Peyer's patch (tissue), 4 donors: ENCODE results near the gene ERC2. TPM values are rescaled to one million over a fixed set of nuclear protein-coding genes. Genes with fewer than 3 reads are reported as not detected.

ENCODE experiments used
- DNase-seq, 3 donors: peaks; one replicate each; pipeline ENCODE4 v3.0.0-alpha.2; 2017 to 2019
- H3K27ac ChIP-seq, 4 donors: fragments of 200-600 bp; sonication (generic); one replicate each; pipeline ENCODE4 v1.5.1; 2016 to 2019
- H3K27me3 ChIP-seq, 2 donors: fragments of 200-600 bp; sonication (generic); one replicate each; pipeline ENCODE4 v1.5.1; 2019
- H3K36me3 ChIP-seq, 3 donors: fragments of 200-600 bp; sonication (generic); one replicate each; pipeline ENCODE4 v1.5.1; 2016 to 2019
- H3K4me1 ChIP-seq, 4 donors: fragments of 200-600 bp; sonication (generic); one replicate each; pipeline ENCODE4 v1.5.1; 2016 to 2019
- H3K4me3 ChIP-seq, 4 donors: fragments of 200-600 bp; sonication (generic); 1 replicate in 3 of 4; 2 replicates in 1 of 4; pipeline ENCODE4 v1.5.1; 2016 to 2019; ENCODE audit warnings: mild to moderate bottlenecking in 1 of 4
- H3K9me3 ChIP-seq, 4 donors: fragments of 200-600 bp; sonication (generic); one replicate each; pipeline ENCODE4 v1.5.1; 2016 to 2019; ENCODE audit warnings: mild to moderate bottlenecking in 1 of 4
- POLR2A ChIP-seq, 2 donors: fragments of 450-650 bp; IDR thresholded peaks; one replicate each; pipeline ENCODE4 v1.5.1; 2017; ENCODE audit warnings: antibody characterized with exemption in 2 of 2, mild to moderate bottlenecking in 2 of 2, moderate library complexity in 2 of 2
- total RNA-seq, 4 donors: library from RNA; depleted of rRNA; stranded (reverse); fragments of >200 nt; gene quantifications; one replicate each; pipeline ENCODE4 v1.1.0, GENCODE V29; 2016
- TF ChIP-seq, protein P1 (sequence below), 6 experiments: fragments of 450-650 bp in 4 of 6; fragments of 200-600 bp in 2 of 6; sonication (generic) in 1 of 6; IDR thresholded peaks; one replicate each; pipeline ENCODE4 v1.5.1; 2017 to 2019; ENCODE audit warnings: antibody characterized with exemption in 6 of 6, mild to moderate bottlenecking in 3 of 6, moderate library complexity in 1 of 6

Gene ERC2
- total RNA-seq, 4 donors from 2014 or later: 0.18 to 0.83 TPM; not detected in 2

DNA sequence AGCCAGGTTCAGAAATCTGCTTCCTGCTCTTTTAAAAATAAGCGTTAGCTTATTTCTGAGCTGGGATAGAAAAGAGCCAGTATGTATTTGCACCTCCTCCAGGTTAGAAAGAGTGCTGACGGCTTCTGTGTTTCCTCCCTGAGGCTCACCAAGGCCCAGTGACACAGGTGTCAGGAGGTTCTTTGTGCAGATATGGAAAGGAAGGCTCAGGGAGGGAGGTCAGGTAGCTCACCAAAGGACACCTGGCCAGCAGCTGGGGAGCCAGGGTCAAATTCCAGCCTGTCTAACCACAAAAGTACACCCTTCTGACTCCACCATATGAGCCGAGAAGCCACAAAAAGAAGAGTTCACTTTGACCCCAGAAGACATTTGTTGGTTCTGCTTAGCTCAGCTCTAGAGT lies 780.1 kb downstream of the ERC2 start:
- TF ChIP-seq, protein P1, sequence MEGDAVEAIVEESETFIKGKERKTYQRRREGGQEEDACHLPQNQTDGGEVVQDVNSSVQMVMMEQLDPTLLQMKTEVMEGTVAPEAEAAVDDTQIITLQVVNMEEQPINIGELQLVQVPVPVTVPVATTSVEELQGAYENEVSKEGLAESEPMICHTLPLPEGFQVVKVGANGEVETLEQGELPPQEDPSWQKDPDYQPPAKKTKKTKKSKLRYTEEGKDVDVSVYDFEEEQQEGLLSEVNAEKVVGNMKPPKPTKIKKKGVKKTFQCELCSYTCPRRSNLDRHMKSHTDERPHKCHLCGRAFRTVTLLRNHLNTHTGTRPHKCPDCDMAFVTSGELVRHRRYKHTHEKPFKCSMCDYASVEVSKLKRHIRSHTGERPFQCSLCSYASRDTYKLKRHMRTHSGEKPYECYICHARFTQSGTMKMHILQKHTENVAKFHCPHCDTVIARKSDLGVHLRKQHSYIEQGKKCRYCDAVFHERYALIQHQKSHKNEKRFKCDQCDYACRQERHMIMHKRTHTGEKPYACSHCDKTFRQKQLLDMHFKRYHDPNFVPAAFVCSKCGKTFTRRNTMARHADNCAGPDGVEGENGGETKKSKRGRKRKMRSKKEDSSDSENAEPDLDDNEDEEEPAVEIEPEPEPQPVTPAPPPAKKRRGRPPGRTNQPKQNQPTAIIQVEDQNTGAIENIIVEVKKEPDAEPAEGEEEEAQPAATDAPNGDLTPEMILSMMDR (IDR thresholded peaks at IDR 0.05): no peak
- no peak for TF ChIP-seq POLR2A (IDR thresholded peaks at IDR 0.05)
- no peaks in the 10 kb centered on the region for H3K4me1 ChIP-seq
- H3K36me3 ChIP-seq: no peaks in the 10 kb centered on the region
- no peak overlapping the region for H3K27ac ChIP-seq
- no peak for DNase-seq
- H3K9me3 ChIP-seq: no peaks in the 10 kb centered on the region
- H3K4me3 ChIP-seq: no peak overlapping the region
- no peaks in the 10 kb centered on the region for H3K27me3 ChIP-seq

GRCh38 chr3:55687526-55687925 lies 780.7 kb downstream of the ERC2 start:
- Histone ChIP-seq H3K36me3 (no peaks in the 10 kb centered on the region), H3K27ac (no peak overlapping the region), H3K9me3 (no peaks in the 10 kb centered on the region), H3K4me1 (no peaks in the 10 kb centered on the region), H3K27me3 (no peaks in the 10 kb centered on the region), H3K4me3 (no peak overlapping the region)
- no peak for TF ChIP-seq POLR2A (IDR thresholded peaks at IDR 0.05)
- TF ChIP-seq, protein P1 (IDR thresholded peaks at IDR 0.05): no peak
- no peak for DNase-seq

DNA sequence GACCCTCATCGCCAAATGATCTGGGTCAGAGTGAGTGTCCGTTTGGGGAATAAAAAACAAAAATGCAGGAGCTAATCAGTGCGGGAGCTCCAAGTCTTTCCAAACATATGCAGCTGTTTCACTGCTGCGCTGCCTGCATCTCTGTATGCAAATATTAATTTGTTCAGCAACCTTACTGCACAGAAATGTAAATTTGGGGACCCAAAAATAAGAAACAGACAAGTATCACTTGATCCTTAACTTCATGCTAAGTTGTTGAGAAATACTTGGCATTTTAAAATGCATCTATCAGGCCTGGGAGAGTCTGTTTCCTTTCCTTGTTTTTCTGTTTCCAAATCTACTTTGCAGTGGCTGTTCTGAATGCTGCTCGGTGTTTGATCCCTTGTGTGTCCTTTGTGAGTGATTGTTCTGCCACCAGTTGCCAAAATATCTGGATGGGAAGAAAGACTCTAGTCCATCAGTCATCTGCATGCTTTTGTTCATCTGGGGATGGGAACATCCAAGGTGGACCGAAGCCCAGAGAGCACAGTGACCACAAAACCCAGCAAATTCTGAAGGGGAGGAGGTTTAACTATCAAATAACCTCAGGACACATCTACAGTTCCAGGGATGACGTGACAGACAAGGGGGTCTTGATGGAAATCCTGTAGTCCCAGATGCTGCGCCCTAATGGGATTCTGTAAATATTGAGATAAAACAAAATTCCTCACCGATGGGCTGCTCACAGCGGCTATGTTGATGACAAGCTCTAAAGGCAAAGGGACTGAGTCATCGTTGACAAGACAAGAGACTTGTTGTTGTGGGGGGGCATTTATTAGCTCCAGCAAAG lies 781.6 kb downstream of the ERC2 start:
- TF ChIP-seq, protein P1 (IDR thresholded peaks at IDR 0.05): no peak
- no peak for TF ChIP-seq POLR2A (IDR thresholded peaks at IDR 0.05)
- no peaks in the 10 kb centered on the region for H3K4me1 ChIP-seq
- no peaks in the 10 kb centered on the region for H3K9me3 ChIP-seq
- DNase-seq: no peak
- H3K27me3 ChIP-seq: no peaks in the 10 kb centered on the region
- H3K4me3 ChIP-seq: no peak overlapping the region
- H3K36me3 ChIP-seq: no peaks in the 10 kb centered on the region
- H3K27ac ChIP-seq: no peak overlapping the region

DNA sequence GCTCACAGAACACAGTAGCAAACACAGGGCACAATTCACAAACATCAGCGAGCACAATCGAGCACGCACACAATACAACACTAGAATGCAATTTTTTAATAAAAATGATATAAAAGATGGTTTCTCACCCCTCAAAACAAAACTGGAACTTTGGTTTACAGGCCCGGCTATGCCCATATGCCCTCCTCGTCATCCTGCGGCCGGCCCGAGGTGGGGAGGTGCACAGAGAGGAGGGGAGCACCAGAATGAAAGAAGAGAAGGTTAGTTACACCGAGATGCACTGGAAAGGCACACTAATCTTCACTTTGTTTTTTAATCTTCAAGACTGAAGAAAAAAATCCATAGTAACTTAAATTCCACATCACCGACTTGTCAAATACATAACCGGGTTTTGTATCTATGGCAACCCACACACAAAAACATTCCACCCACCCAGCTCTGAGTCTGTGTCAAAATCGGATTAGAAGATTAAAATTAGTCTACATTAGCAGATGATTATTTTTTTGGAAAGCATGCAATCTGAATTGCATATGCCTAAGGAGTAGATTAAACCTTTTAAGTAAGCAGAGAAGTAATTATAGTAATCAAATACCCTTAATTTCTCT lies 784.5 kb downstream of the ERC2 start:
- H3K4me1 ChIP-seq: no peaks in the 10 kb centered on the region
- H3K9me3 ChIP-seq: no peaks in the 10 kb centered on the region
- TF ChIP-seq, protein P1 (IDR thresholded peaks at IDR 0.05): no peak
- TF ChIP-seq POLR2A (IDR thresholded peaks at IDR 0.05): no peak
- H3K27ac ChIP-seq: no peak overlapping the region
- H3K4me3 ChIP-seq: no peak overlapping the region
- H3K36me3 ChIP-seq: no peaks in the 10 kb centered on the region
- DNase-seq: no peak
- H3K27me3 ChIP-seq: no peaks in the 10 kb centered on the region

DNA sequence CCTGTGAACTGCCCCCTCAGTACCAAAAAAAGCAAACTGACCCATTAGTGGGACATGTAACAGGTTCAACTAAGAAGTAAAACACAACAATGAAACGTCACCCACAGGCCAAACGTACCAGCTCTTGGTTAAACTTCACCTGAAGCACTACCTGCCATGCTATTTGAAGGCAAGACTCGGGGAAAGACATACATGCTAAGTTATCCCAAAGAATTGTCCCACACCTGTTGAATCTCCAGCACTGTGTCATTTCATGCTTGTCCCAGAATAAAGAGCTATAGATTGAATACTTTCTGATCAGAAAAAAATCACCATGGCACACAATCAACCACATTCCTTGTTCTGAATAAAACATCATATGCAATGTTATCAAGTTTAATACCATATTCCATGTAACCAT lies 785.8 kb downstream of the ERC2 start:
- Histone ChIP-seq H3K4me1 (no peaks in the 10 kb centered on the region), H3K4me3 (no peak overlapping the region), H3K27me3 (no peaks in the 10 kb centered on the region), H3K27ac (no peak overlapping the region), H3K9me3 (no peaks in the 10 kb centered on the region), H3K36me3 (no peaks in the 10 kb centered on the region)
- TF ChIP-seq POLR2A (IDR thresholded peaks at IDR 0.05): no peak
- TF ChIP-seq, protein P1 (IDR thresholded peaks at IDR 0.05): no peak
- no peak for DNase-seq
